GM03348 (cell line): ENCODE data around the gene EXOC4.

Experiments
- DNase-seq: peaks from one replicate; pipeline ENCODE4 v3.0.0; 2012; ENCODE audit warnings: low spot score

Gene EXOC4

GRCh38 chr7:133705596-133705995, 452.7 kb downstream of the EXOC4 start:
- DNase-seq = peak; percentile 23

GRCh38 chr7:133706016-133706415, 453.1 kb downstream of the EXOC4 start:
- no peak for DNase-seq

- peak; percentile 26 for DNase-seq
Observed at GRCh38 chr7:133709036-133709880, 456.4 kb downstream of the EXOC4 start.

GRCh38 chr7:133712544-133712943, 459.7 kb downstream of the EXOC4 start:
- DNase-seq = no peak

GRCh38 chr7:133714654-133715053, 461.8 kb downstream of the EXOC4 start:
- no peak for DNase-seq

- DNase-seq = no peak
Observed at GRCh38 chr7:133718131-133718530, 465.3 kb downstream of the EXOC4 start.

GRCh38 chr7:133723044-133723443, 470.2 kb downstream of the EXOC4 start:
- DNase-seq = no peak

GRCh38 chr7:133724148-133724547, 471.3 kb downstream of the EXOC4 start:
- no peak for DNase-seq

GRCh38 chr7:133724694-133725093, 471.8 kb downstream of the EXOC4 start:
- no peak for DNase-seq

- DNase-seq = no peak
Observed at GRCh38 chr7:133727476-133728214, 474.8 kb downstream of the EXOC4 start.

GRCh38 chr7:133730360-133730759, 477.5 kb downstream of the EXOC4 start:
- DNase-seq = no peak

- DNase-seq = no peak
Observed at GRCh38 chr7:133733401-133733800, 480.5 kb downstream of the EXOC4 start.

- no peak for DNase-seq
Observed at GRCh38 chr7:133735222-133735621, 482.3 kb downstream of the EXOC4 start.

- DNase-seq = no peak
Observed at GRCh38 chr7:133739817-133740216, 486.9 kb downstream of the EXOC4 start.

GRCh38 chr7:133741078-133741477, 488.2 kb downstream of the EXOC4 start:
- DNase-seq = no peak

- no peak for DNase-seq
Observed at GRCh38 chr7:133741703-133742102, 488.8 kb downstream of the EXOC4 start.

GRCh38 chr7:133742709-133743538, 490.0 kb downstream of the EXOC4 start:
- DNase-seq = peak; percentile 4

- DNase-seq = no peak
Observed at GRCh38 chr7:133744451-133744850, 491.6 kb downstream of the EXOC4 start.

GRCh38 chr7:133746305-133746704, 493.4 kb downstream of the EXOC4 start:
- DNase-seq = no peak

- no peak for DNase-seq
Observed at GRCh38 chr7:133746847-133747246, 494.0 kb downstream of the EXOC4 start.

- DNase-seq = no peak
Observed at GRCh38 chr7:133748443-133749407, 495.8 kb downstream of the EXOC4 start.
